Activated T-cell treated with anti-CD3 and anti-CD28 coated beads for 48 hours (primary cell): Measurements from ENCODE around the gene UBE2M.
A peak's percentile ranks its signal among the peaks of the same experiment; 100 is the strongest.
"Not testable (repeated sequence)": the region's sequence is repeated elsewhere in the genome, so short reads cannot be mapped to it uniquely, and the experiment has no call there.

Experiments used
- DNase-seq: peaks from one replicate; pipeline ENCODE4 v3.0.0-alpha.2; 2020; ENCODE audit warnings: low read depth

UBE2M gene

DNA sequence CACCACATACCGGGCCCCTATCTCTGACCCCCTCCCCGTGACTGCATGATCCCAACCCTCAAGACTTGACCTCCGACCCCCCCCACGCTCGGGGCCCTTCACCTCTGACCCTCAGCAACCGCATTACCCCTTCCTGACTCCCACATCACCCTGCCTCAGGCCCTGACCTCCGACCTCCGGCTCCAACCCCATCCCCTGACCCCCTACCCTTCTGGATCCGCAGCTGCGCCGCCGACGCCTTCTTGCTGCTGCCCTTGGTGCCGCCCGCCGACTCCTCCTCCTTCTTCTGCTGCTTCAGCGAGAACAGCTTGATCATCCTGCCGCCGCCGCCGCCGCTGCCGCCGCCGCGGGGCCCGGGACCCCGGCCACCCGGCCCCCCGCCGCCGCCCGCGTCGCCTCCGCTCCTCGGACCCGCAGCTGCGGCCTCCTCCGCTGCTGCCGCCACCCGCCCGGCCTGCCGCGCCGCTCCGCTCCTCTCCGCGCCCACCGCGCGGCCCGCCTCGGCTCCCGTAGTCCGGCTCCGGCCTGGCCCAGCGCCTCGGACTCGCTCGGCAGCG lies at the start of gene UBE2M:
Gene UBE2M, minus strand, starts transcription at position 546 of the 557 bp plus-strand sequence. Its CDS starts 230 bp downstream, at position 316.
- no peak for DNase-seq

DNA sequence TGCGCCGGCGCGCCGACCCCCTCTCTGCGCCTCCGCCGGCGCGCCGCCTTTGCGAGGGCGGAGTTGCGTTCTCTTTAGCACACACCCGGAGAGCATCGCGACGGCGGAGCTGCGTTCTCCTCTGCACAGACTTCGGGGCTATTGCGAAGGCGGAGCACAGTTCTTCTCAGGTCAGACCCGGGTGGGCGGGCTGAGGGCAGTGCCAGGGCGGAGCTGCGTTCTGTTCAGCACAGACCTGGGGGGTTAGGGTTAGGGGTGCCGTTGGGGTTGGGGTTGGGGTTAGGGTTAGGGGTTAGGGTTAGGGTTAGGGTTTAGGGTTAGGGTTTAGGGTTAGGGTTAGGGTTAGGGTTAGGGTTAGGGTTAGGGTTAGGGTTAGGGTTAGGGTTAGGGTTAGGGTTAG lies 48.8 kb upstream of the UBE2M start:
- DNase-seq, result not testable (repeated sequence)

DNA sequence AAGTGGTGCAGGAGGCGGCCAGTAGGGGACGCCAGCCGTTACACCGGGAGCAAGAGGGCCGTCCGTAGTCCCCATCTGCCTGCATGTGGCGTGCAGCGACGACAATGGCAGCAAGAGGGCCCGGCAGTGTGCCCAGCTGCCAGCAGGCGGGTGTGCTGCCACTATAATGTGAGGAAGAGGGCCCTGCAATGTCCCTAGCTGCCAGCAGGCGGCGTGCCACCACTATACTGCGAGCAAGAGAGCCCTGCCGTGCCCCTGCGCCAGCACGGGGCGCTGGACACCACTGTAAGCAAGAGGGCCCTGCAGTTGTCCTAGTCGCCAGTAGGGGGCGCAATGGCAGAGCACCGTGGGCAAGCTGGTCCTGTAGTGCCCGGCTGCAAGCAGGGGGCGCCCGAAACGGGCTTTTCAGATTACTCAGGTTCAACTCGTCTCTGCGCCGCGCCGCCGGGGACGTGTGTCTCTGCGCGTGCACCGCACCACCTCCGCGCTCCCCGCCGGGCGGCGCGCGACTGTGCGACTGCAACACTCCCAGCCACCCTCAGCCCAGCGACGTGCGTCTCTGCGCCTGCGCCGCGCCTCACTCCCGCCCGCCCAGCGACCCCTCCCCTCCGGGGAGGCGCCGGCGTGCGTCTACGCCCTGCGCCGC lies 48.0 kb upstream of the UBE2M start:
- DNase-seq, result not testable (repeated sequence)

DNA sequence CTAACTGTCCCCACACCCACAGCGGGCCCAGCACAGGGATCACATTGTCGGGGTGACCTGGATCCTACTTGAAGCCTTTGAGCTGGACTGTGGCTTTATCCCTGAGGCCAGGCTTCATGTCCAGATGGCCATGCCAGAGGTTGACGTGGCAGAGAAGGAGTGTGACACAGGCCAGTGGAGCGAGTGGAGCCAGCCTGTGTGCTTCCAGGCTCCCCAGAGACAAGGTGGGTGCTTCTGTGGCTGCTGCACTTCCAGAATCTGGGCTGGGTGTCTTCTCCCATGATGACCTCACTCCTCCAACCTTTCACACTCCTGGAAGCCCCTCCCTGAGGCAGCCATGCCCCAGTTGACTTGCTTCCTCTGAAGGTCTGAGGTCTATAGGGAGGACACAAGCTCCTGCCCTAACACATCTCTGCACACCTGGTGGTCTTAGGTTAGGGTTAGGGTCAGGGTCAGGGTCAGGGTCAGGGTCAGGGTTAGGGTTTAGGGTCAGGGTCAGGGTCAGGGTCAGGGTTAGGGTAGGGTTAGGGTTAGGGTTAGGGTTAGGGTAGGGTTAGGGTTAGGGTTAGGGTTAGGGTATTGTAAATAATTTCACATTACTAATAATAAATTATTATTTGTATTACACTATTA lies 27.8 kb upstream of the UBE2M start:
- no peak for DNase-seq

DNA sequence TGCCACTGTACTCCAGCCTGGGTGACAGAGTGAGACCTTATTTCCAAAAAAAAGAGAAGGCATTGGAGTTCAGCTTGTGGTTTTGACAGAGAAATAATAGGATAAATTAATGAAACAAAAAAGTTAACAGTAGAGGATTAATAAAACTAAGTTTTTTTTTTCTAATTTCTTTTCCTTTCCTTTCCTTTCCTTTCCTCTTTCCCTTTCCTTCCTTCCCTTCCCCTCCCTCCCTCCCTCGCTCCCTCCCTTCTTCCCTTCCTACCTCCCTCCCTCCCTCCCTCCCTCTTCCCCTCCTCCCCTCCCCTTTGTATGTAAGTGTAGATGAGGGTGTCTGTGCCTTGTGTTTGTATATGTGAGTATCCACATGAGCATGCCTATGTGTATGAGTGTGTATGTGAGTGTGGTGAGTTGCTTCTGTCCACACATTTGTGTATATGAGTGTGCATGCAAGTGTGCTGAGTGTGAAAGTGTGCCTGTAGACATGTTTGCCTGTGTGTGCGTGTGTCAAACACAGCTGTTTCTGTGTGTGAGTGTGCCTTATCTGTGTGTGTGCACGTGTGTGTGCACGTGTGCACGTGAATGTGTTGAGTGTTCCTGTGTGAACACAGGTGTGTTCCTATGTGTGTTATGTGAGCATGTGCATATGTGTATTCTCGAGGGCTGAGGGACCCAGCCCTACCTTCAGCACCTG lies 27.2 kb upstream of the UBE2M start:
- no peak for DNase-seq

DNA sequence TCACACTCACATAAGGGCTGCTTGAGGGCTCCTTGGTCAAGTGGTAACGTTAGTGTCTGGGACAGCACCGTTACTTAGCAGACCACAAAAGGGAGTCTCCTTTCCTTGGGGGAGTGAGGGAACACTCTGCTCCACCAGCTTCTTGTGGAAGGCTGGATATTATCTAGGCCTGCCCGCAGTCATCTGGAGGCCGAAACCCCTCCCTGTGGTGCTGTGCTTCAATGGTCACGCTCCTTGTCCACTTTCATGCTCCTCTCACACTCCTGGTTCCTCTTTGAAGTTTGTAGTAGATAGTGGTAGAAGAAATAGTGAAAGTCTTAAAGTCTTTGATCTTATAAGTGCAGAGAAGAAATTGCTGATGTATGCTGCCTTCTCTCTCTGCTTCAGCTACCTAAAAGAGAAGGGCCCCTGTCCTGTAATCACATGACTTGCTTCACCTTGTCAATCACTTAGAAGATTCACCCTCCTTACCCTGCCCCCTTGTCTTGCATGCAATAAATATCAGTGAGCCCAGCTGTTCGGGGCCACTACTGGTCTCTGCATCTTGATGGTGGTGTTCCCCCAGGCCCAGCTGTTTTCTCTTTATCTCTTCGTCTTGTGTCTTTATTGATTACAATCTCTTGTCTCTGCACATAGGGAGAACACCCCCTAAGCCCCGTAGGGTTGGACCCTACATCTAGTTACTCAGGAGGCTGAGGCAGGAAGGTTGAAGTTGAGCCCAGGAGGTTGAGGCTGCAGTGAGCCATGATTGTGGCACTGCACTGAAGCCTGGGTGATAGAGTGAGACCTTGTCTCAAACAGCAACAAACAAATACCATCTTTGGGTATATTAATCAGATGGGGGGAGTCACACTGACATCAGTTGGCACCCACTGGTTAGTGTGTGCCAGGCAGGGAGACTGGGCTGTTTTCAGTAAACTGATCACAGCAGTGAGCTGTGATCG lies 26.4 kb upstream of the UBE2M start:
- no peak for DNase-seq

DNA sequence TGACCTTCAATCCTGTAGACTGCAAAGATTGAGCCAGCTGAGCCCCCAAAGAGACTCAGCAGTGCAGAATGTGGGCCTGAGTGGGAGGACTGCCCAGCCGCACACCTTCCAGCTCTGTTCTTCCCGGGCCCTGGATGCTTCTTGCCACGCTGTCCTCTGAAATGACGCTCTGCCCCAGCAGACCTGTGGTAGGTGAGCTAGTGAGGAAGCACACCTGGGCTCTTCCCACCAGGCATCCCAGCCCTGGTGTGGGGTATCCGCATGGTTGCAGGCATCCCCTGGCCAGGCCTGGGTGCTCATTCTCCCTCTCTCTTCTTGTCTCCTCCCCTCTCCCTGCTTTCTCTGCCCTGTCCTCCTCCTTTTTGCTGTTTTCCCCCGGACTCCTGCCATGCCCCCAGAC lies 24.6 kb upstream of the UBE2M start:
- DNase-seq, result no peak

DNA sequence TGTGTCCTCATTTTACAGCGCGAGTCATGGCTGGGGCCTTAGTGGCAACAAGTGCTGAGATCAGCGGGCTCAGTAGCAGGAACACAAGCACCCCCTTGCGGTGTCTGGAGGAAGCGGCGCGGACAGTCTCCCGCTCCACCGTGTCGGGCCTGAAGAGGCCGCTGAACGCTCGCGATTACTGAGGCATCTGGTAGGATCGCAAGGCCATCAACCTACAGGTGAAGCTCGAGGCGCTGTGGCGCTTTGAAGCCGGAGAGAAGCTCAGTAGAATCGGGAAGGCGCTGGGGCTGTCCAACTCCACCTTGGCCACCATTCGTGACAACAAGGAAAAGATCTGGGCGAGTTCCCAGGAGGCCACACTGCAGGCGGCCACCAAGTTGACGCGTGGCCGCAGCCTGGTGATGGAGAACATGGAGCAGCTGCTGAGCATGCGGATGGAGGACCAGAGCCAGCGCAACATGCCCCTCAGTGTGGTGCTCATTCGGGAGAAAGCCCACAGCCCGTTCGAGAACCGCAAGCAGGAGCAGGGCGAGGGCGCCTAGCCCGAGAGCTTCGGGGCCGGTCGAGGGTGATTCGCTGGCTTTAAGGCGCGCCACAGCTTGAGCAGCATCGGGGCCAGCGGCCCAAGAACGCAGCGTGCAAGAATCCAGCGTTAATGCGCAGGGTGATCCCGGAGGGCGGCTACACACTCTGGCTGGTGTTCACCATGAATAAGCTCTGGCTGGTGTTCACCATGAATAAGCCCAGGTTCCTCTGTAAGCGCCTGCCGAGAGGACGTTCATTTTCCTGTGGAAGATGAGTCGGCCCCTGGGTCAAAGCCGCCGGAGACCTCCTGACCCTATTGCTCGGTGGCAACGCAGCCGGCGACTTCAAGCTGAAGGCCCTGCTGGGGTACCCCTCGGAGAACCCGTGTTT lies 23.1 kb upstream of the UBE2M start:
- DNase-seq, result peak; percentile 88

DNA sequence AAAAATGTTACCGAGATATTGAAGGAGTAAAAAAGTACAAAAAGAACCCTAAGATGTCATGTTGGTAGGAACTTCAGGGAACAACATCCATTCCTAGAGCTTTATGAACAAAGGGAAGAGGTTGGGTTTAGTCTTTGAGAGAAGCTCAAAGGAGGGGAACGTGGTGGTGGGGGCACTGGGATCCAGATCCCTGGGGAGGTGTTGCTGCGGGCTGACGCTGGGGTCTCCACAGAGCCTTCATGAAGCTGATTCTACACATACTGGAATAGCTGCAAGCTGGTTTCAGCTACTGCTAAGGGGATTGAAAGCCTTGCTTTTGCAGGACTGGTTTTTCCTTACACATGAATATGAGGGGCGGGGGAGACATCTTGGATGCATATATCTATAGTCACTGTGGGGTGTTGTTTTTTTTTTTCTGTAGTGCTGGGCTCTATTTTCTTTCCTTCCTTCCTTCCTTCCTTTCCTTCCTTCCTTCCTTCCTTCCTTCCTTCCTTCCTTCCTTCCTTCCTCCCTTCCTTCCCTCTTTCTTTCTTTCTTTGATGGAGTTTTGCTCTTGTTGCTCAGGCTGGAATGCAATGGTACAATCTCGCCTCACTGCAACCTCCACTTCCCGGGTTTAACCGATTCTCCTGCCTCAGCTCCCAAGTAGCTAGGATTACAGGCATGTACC lies 21.2 kb upstream of the UBE2M start:
- DNase-seq, result no peak

DNA sequence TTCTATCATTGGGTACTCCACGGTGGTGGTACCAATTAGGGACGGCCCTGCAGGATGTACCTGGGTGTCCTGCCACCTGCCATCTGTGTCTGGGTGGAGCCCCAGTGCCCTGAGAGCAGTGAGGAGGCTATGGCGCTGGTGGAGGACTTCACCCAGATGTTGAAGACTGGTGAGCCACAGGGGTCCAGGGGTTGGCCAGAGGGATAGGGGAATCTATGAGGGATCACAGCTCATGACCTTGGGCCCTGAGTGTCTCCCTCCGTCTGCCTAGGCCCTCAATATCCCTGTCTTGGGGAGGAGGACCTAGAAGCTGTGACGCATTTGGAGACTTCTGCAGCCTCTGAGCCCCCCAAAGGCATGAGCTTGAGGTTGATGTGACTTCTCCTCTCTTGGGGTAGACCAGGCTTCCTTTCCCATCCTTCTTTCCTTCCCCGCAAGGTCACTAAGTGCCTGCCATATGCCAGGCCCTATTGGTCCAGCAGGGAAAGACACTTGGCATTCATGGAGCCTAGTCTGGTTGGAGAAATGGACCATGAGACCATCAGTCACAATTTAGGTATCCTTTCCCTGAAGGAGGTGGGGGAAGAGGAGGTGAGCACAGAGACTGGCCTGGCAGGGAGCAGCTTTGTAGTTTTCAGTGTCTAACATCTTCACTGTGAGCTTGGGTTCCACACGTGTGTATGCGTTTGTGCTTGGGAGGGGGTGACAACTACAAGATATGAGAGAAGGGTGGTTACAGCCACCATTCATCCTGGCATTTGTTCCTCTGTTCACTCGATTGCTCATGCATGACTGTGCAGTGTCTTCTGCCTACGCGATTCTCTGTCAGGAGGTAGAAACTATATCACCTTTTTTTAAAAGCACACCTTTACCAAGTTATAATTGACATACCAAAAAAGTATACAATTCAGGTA lies 19.9 kb upstream of the UBE2M start:
- DNase-seq, result no peak

DNA sequence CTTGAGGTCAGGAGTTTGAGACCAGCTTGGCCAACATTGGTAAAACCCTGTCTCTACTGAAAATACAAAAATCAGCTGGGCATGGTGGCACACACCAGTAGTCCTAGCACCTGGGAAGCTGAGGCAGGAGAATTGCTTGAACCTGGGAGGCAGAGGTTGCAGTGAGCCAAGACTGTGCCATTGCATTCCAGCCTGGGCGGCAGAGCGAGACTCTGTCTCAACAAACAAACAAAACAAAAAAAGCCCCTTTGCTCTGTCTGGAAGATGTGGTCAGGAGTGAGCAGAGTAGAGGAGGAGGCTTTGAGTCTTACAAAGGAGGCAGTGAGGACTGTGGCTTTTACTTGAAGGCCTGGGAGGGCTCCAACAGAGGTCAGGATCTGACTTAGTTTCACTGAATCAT lies 19.2 kb upstream of the UBE2M start:
- DNase-seq, result not testable (repeated sequence)

DNA sequence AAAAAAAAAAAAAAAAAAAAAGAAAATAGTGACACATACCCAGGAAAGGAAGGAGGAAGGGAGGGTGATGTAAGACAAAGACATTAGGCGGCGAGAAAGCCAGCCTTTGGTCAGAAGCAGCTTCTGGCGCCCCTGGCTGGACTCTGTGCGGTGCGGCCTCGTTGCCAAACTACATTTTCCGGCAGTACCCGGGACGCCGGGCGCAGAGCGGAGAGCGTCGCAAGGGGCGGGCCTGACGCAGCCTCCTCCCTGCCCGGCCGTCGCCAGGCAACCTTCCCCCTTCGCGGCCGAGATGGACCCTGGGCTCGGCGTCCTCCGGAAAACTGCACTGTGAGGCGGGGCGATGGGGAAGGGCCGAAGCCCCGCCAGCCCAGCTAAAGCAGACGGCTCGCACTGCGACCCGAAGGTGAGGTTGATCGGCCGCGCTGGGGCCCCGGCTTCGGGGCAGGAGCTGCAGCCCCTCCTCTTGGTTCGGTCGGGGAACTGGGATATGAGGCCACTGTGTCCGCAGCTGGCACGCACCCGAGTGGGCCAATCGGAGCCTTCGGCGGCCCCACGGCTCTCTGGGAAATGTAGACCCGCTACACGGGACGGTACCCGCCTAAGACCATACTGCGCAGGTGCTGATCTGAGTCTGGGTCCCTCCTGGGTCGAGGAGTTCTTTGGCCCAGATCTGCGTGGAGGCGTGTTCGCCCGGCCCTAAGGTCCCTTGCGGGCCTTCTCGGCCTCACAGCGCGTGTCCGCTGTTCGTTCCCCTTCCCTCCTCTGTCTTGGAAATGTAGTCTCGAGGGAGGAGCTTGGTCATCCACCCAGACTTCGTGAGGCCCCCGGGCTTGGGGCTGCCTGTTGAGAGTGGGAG lies 17.0 kb upstream of the UBE2M start:
- DNase-seq, result peak; percentile 81

DNA sequence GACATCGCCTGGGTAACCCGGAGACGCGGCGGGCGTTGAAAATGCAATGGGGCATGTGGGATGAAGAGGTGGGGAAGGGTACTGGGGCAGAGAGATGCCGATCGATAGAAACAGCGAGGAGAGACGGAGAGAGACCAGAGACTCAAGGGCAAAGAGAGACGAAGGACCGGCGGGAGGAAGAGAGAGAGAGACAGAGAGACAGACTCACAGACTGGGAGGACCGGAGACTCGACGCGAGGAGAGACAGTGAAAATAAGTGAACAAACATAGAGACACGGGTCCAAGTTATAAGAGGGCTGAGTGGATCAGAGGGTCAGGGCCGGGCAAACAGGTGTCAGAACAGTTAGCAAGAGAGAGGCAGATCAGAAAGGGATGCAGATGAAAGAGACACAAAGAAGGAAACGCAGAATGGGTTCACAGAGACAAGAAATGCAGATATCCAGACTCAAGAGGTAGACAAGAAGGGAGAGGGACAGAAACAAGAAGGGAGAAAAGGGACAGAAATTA lies 15.3 kb upstream of the UBE2M start:
- no peak for DNase-seq

DNA sequence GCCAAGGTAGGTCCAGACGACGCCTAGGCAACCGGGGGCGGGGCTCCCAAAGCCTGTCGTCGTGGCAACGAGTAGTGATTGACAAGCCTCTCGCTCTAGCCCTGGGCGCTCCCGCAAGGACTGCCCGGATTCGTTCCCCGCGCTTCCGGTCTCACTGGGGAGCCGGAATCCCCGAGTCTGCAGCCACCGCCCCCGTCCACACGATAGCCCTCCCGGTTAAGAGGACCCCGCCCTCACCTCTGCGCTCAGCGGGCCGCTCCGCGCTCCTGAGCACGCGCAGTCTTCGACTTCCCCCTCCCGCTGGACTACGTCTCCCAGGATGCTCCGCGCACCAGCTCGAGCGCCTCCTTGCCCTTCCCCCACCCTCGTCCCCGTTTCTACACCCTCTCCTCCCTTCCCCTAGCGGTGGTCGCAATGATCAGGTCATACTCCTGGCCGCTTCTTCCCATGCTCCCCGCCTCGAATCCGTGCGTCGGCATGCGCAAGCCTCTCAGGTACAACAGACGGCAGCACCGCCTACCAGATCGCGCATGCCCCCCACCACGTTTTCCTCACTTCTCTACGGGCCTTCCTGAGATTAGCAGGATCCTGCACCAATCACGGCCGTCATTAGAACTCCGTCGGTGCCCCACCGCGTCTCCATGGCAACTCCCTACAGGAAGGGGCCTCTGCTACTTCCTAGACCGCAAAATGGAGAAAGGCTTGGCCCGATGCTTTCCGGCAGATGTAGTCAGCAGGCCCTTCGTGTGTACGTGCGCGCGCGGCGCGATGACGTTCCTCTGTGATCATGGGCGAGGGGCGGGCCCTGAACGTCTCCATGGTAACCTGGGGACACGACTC lies 14.6 kb upstream of the UBE2M start, which contains the start of gene MZF1:
Gene MZF1, minus strand, starts transcription at position 518 of the 840 bp plus-strand sequence. CDS start 1,946 bp downstream, outside the sequence.
- DNase-seq, result peak; percentile 99

DNA sequence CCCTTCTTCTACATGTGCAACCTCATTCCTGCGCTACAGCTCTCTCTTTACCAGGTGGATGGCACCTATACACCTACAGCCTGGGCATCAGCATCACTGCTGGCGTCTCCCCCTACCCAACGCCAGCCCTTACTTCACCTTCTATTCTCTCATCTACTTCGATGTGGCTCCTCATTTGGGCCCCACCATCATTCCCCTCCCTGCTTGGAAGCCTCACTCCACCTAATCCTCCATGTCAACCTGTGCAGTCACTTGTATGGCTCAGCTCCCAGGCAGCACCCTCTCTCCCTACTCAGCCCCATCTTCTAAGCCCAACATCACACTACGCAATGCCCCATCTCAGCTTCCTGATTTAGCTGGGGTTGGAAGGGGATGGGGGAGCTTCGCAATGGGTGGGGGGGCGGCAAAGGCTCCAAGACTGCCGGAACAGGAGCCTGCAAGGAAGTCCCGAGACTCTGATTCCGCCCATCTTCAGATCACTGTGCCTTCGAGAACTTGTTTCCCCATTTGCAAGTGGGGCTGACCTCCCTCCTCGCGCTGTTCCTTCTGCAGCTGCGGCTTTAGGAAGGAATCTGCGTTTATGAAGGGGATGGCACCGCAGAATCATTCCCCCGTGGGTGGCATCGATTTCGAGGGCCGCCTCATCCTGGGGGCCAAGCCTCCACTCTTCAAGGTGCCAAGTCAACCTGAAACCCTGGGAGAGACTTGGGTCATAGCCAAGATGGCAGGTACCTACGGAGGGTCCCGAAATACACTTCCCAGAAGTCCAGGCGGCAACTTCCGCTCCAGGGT lies 13.8 kb upstream of the UBE2M start:
- no peak for DNase-seq

DNA sequence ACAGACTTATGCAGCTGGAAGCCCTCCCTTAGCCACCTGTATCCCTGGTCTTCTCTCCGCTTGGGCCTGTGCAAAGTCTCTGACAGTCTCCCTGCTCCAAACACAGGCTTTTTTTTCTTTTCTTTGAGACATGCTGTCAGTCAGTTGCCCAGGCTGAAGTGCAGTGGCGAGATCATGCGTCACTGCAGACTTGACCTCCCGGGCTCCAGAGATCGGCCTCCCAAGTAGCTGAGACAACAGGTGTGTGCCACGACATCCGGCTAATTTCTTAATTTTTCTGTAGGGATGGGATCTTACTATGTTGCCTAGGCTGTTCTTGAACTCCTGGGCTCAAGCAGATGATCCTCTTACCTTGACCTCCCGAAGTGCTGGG lies 13.2 kb upstream of the UBE2M start:
- DNase-seq, result no peak
